Measurements from ENCODE around the gene CALHM2.

CALHM2 gene

GRCh38 chr10:103442031-103442461 lies 10.1 kb downstream of the CALHM2 start:
- TF ChIP-seq POLR2AphosphoS5 (IDR thresholded peaks at IDR 0.05; ENCODE audit: low read depth, low read length) (no peak), FOXP2 (optimal IDR thresholded peaks at IDR 0.05; ENCODE audit: borderline replicate concordance, extremely low read depth, extremely low read length, insufficient read depth) (no peak), SIN3A (IDR thresholded peaks at IDR 0.05; ENCODE audit: borderline replicate concordance, insufficient read depth, low read length) (no peak), TAF1 (IDR thresholded peaks at IDR 0.05; ENCODE audit: borderline replicate concordance, insufficient read depth, low read length) (no peak)
- TF ChIP-seq, protein P1, sequence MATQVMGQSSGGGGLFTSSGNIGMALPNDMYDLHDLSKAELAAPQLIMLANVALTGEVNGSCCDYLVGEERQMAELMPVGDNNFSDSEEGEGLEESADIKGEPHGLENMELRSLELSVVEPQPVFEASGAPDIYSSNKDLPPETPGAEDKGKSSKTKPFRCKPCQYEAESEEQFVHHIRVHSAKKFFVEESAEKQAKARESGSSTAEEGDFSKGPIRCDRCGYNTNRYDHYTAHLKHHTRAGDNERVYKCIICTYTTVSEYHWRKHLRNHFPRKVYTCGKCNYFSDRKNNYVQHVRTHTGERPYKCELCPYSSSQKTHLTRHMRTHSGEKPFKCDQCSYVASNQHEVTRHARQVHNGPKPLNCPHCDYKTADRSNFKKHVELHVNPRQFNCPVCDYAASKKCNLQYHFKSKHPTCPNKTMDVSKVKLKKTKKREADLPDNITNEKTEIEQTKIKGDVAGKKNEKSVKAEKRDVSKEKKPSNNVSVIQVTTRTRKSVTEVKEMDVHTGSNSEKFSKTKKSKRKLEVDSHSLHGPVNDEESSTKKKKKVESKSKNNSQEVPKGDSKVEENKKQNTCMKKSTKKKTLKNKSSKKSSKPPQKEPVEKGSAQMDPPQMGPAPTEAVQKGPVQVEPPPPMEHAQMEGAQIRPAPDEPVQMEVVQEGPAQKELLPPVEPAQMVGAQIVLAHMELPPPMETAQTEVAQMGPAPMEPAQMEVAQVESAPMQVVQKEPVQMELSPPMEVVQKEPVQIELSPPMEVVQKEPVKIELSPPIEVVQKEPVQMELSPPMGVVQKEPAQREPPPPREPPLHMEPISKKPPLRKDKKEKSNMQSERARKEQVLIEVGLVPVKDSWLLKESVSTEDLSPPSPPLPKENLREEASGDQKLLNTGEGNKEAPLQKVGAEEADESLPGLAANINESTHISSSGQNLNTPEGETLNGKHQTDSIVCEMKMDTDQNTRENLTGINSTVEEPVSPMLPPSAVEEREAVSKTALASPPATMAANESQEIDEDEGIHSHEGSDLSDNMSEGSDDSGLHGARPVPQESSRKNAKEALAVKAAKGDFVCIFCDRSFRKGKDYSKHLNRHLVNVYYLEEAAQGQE (IDR thresholded peaks at IDR 0.05; ENCODE audit: insufficient read depth in 1 of 2, low read depth in 2 of 2, low read length in 2 of 2), result no peak

- TF ChIP-seq, protein P1 (IDR thresholded peaks at IDR 0.05; ENCODE audit: insufficient read depth in 1 of 2, low read depth in 2 of 2, low read length in 2 of 2), result no peak
- TF ChIP-seq FOXP2 (optimal IDR thresholded peaks at IDR 0.05; ENCODE audit: borderline replicate concordance, extremely low read depth, extremely low read length, insufficient read depth) (no peak), POLR2AphosphoS5 (IDR thresholded peaks at IDR 0.05; ENCODE audit: low read depth, low read length) (no peak), TAF1 (IDR thresholded peaks at IDR 0.05; ENCODE audit: borderline replicate concordance, insufficient read depth, low read length) (no peak), SIN3A (IDR thresholded peaks at IDR 0.05; ENCODE audit: borderline replicate concordance, insufficient read depth, low read length) (no peak)
These were observed 10.6 kb downstream of the CALHM2 start for GRCh38 chr10:103441611-103442010.

DNA sequence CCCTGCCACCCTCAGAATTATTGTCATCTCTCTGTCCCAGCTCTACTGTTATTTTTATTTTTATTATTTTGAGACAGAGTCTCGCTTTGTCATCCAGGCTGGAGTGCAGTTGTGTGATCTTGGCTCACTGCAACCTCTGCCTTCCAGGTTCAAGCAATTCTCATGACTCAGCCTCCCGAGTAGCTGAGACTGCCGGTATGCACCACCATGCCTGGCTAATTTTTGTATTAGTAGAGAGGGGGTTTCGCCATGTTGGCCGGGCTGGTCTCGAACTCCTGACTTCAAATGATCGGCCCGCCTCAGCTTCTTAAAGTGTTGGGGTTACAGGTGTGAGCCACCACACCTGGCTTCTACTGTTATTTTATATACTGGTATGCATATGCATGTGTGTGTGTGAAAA lies 11.0 kb downstream of the CALHM2 start:
- TF ChIP-seq FOXP2 (optimal IDR thresholded peaks at IDR 0.05; ENCODE audit: borderline replicate concordance, extremely low read depth, extremely low read length, insufficient read depth) (no peak), SIN3A (IDR thresholded peaks at IDR 0.05; ENCODE audit: borderline replicate concordance, insufficient read depth, low read length) (no peak), POLR2AphosphoS5 (IDR thresholded peaks at IDR 0.05; ENCODE audit: low read depth, low read length) (no peak), TAF1 (IDR thresholded peaks at IDR 0.05; ENCODE audit: borderline replicate concordance, insufficient read depth, low read length) (no peak)
- TF ChIP-seq, protein P1 (IDR thresholded peaks at IDR 0.05; ENCODE audit: insufficient read depth in 1 of 2, low read depth in 2 of 2, low read length in 2 of 2), result no peak

- TF ChIP-seq FOXP2 (optimal IDR thresholded peaks at IDR 0.05; ENCODE audit: borderline replicate concordance, extremely low read depth, extremely low read length, insufficient read depth) (no peak), SIN3A (IDR thresholded peaks at IDR 0.05; ENCODE audit: borderline replicate concordance, insufficient read depth, low read length) (no peak)
These were observed 11.8 kb downstream of the CALHM2 start for GRCh38 chr10:103440416-103440815.

GRCh38 chr10:103439776-103440175 lies 12.4 kb downstream of the CALHM2 start:
- TF ChIP-seq POLR2AphosphoS5 (IDR thresholded peaks at IDR 0.05; ENCODE audit: low read depth, low read length) (no peak), TAF1 (IDR thresholded peaks at IDR 0.05; ENCODE audit: borderline replicate concordance, insufficient read depth, low read length) (no peak), FOXP2 (optimal IDR thresholded peaks at IDR 0.05; ENCODE audit: borderline replicate concordance, extremely low read depth, extremely low read length, insufficient read depth) (no peak), SIN3A (IDR thresholded peaks at IDR 0.05; ENCODE audit: borderline replicate concordance, insufficient read depth, low read length) (no peak)
- TF ChIP-seq, protein P1 (IDR thresholded peaks at IDR 0.05; ENCODE audit: insufficient read depth in 1 of 2, low read depth in 2 of 2, low read length in 2 of 2), result no peak
